Gastrocnemius medialis (tissue), 4 donors: ENCODE data around the gene CCDC170.

Experiments used
- POLR2A ChIP-seq, 2 donors: fragments of 450-650 bp; IDR thresholded peaks; one replicate each; pipeline ENCODE4 v1.6.1; 2017; ENCODE audit warnings: antibody characterized with exemption in 2 of 2, mild to moderate bottlenecking in 2 of 2, moderate library complexity in 2 of 2
- TF ChIP-seq, protein P1 (sequence below), 5 experiments: fragments of 450-650 bp in 3 of 5; fragments of 200-600 bp in 2 of 5; sonication (generic) in 2 of 5; IDR thresholded peaks in 4 of 5; conservative IDR thresholded peaks in 1 of 5; 1 replicate in 4 of 5; 2 replicates in 1 of 5; pipeline ENCODE4 v1.5.1; 2016 to 2019; ENCODE audit warnings: antibody characterized with exemption in 5 of 5, mild to moderate bottlenecking in 3 of 5, moderate library complexity in 3 of 5

GRCh38 chr6:151632415-151632987, 138.7 kb downstream of the CCDC170 start:
- TF ChIP-seq, protein P1, sequence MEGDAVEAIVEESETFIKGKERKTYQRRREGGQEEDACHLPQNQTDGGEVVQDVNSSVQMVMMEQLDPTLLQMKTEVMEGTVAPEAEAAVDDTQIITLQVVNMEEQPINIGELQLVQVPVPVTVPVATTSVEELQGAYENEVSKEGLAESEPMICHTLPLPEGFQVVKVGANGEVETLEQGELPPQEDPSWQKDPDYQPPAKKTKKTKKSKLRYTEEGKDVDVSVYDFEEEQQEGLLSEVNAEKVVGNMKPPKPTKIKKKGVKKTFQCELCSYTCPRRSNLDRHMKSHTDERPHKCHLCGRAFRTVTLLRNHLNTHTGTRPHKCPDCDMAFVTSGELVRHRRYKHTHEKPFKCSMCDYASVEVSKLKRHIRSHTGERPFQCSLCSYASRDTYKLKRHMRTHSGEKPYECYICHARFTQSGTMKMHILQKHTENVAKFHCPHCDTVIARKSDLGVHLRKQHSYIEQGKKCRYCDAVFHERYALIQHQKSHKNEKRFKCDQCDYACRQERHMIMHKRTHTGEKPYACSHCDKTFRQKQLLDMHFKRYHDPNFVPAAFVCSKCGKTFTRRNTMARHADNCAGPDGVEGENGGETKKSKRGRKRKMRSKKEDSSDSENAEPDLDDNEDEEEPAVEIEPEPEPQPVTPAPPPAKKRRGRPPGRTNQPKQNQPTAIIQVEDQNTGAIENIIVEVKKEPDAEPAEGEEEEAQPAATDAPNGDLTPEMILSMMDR (IDR thresholded peaks at IDR 0.05 in 4 of 5, conservative IDR thresholded peaks at IDR 0.05 in 1 of 5): no peak
- TF ChIP-seq POLR2A (IDR thresholded peaks at IDR 0.05): no peak
